Activated CD8-positive, alpha-beta memory T cell treated with anti-CD3 and anti-CD28 coated beads, Interleukin-2, amount 50 U/mL, for 48 hours (primary cell): Measurements from ENCODE around the gene DNER.

Experiments
- DNase-seq: peaks from one replicate; pipeline ENCODE4 v3.0.0-alpha.2; 2020

DNER gene

GRCh38 chr2:229665158-229665557 is 49.2 kb downstream of the DNER start:
- no peak for DNase-seq

GRCh38 chr2:229661478-229661877 is 52.9 kb downstream of the DNER start:
- no peak for DNase-seq

GRCh38 chr2:229660951-229661350 is 53.4 kb downstream of the DNER start:
- DNase-seq: no peak

- no peak for DNase-seq
Measured at GRCh38 chr2:229660391-229660790, 54.0 kb downstream of the DNER start.

- DNase-seq: no peak
Measured at GRCh38 chr2:229658004-229658403, 56.4 kb downstream of the DNER start.

GRCh38 chr2:229654437-229654836 is 59.9 kb downstream of the DNER start:
- no peak for DNase-seq

- DNase-seq: no peak
Measured at GRCh38 chr2:229653531-229653930, 60.8 kb downstream of the DNER start.

GRCh38 chr2:229652796-229653195 is 61.6 kb downstream of the DNER start:
- no peak for DNase-seq

- DNase-seq: no peak
Measured at GRCh38 chr2:229650901-229651300, 63.5 kb downstream of the DNER start.

- DNase-seq: no peak
Measured at GRCh38 chr2:229650059-229650458, 64.3 kb downstream of the DNER start.

- no peak for DNase-seq
Measured at GRCh38 chr2:229646186-229646723, 68.1 kb downstream of the DNER start.

- DNase-seq: no peak
Measured at GRCh38 chr2:229642371-229642770, 72.0 kb downstream of the DNER start.

- no peak for DNase-seq
Measured at GRCh38 chr2:229641676-229642075, 72.7 kb downstream of the DNER start.

GRCh38 chr2:229640636-229641035 is 73.7 kb downstream of the DNER start:
- DNase-seq: no peak

GRCh38 chr2:229636571-229636970 is 77.8 kb downstream of the DNER start:
- no peak for DNase-seq

- DNase-seq: no peak
Measured at GRCh38 chr2:229635371-229635680, 79.0 kb downstream of the DNER start.

GRCh38 chr2:229634601-229635370 is 79.6 kb downstream of the DNER start:
- DNase-seq: no peak

GRCh38 chr2:229633556-229633955 is 80.8 kb downstream of the DNER start:
- DNase-seq: no peak

GRCh38 chr2:229629039-229629438 is 85.3 kb downstream of the DNER start:
- no peak for DNase-seq

GRCh38 chr2:229627728-229628127 is 86.6 kb downstream of the DNER start:
- DNase-seq: no peak

- no peak for DNase-seq
Measured at GRCh38 chr2:229622495-229623355, 91.6 kb downstream of the DNER start.

GRCh38 chr2:229620759-229621158 is 93.6 kb downstream of the DNER start:
- DNase-seq: no peak

GRCh38 chr2:229620289-229620688 is 94.1 kb downstream of the DNER start:
- DNase-seq: no peak

GRCh38 chr2:229616433-229616832 is 97.9 kb downstream of the DNER start:
- DNase-seq: no peak
